ENCODE results near the gene MAFB. TPM values are rescaled to one million over a fixed set of nuclear protein-coding genes. Genes with fewer than 3 reads are reported as not detected.

The MAFB gene
- polyA plus RNA-seq, 1 of the 3 experiments (the other 2 are of a cell fraction), result 0.08 TPM

GRCh38 chr20:40658509-40658908 lies 30.5 kb downstream of the MAFB start (continued):
- TF ChIP-seq USF1 (IDR thresholded peaks at IDR 0.05; ENCODE audit: borderline replicate concordance, low read depth) (no peak), MXI1 (IDR thresholded peaks at IDR 0.05; ENCODE audit: low read depth, low read length) (no peak), RCOR1 (IDR thresholded peaks at IDR 0.05; ENCODE audit: low read length) (no peak), EP300 (IDR thresholded peaks at IDR 0.05; ENCODE audit: borderline replicate concordance in 1 of 2, low read depth in 1 of 2, low read length in 1 of 2) (no peak), CHD2 (IDR thresholded peaks at IDR 0.05; ENCODE audit: low read length, partially characterized antibody) (no peak), GABPA (IDR thresholded peaks at IDR 0.05; ENCODE audit: low read depth) (no peak), JUND (IDR thresholded peaks at IDR 0.05) (no peak)
- TF ChIP-seq, protein P1, sequence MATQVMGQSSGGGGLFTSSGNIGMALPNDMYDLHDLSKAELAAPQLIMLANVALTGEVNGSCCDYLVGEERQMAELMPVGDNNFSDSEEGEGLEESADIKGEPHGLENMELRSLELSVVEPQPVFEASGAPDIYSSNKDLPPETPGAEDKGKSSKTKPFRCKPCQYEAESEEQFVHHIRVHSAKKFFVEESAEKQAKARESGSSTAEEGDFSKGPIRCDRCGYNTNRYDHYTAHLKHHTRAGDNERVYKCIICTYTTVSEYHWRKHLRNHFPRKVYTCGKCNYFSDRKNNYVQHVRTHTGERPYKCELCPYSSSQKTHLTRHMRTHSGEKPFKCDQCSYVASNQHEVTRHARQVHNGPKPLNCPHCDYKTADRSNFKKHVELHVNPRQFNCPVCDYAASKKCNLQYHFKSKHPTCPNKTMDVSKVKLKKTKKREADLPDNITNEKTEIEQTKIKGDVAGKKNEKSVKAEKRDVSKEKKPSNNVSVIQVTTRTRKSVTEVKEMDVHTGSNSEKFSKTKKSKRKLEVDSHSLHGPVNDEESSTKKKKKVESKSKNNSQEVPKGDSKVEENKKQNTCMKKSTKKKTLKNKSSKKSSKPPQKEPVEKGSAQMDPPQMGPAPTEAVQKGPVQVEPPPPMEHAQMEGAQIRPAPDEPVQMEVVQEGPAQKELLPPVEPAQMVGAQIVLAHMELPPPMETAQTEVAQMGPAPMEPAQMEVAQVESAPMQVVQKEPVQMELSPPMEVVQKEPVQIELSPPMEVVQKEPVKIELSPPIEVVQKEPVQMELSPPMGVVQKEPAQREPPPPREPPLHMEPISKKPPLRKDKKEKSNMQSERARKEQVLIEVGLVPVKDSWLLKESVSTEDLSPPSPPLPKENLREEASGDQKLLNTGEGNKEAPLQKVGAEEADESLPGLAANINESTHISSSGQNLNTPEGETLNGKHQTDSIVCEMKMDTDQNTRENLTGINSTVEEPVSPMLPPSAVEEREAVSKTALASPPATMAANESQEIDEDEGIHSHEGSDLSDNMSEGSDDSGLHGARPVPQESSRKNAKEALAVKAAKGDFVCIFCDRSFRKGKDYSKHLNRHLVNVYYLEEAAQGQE (IDR thresholded peaks at IDR 0.05; ENCODE audit: low read depth, low read length), result no peak

DNA sequence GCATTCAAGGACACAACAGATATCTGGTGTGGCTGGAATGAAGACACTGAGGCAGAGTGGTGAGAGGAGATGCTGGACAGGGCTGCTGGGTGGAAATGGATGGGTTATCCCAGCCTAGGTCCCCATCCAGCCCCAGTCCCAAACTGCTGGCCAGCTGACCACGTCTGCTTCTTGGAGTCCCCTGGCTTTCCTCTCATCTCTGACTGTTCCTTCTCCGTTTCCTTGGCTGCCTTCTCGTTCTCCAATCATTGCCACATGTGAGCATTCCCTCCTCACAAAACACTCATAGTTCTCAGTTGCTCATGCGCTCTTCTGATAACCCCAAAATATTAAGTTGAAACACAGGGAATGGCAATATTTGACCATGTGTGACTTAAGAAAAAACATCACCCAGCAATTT lies 31.5 kb downstream of the MAFB start:
- ChIA-PET CTCF (interaction anchor here (1.2 kb wide), 1 partner anchor 647 kb away, joined by 3 read pairs; no protein-coding TSS in a partner anchor), POLR2A (no interaction called here)
- Histone ChIP-seq H3K4me3 (ENCODE audit: low read depth in 2 of 2, low read length in 1 of 2) (no peak overlapping the region), H3K4me2 (no peak overlapping the region), H3K9me2 (no peaks in the 10 kb centered on the region), H3K27ac (ENCODE audit: low read depth in 2 of 2, low read length in 1 of 2) (no peak overlapping the region), H3K9me3 (no peaks in the 10 kb centered on the region), H3K9ac (no peak overlapping the region), H3K4me1 (ENCODE audit: control insufficient read depth in 1 of 2, insufficient read depth in 2 of 2, low read depth in 1 of 2, low read length in 1 of 2) (peaks cover 0 to 5% of the 10 kb centered on the region in 2 experiments; a peak in 2 of 4 replicates), H3F3A (replicated peaks; ENCODE audit: insufficient read depth) (no peaks in the 10 kb centered on the region), H3K27me3 (ENCODE audit: insufficient read depth) (no peaks in the 10 kb centered on the region), H2AFZ (ENCODE audit: low read depth) (no peak overlapping the region), H3K79me2 (ENCODE audit: insufficient read depth) (no peaks in the 10 kb centered on the region), H3K36me3 (replicated peaks in 1 of 2; ENCODE audit: control insufficient read depth in 1 of 2, insufficient read depth in 2 of 2, low read length in 1 of 2) (no peaks in the 10 kb centered on the region), H4K20me1 (ENCODE audit: insufficient read depth) (no peaks in the 10 kb centered on the region)
- no peak for DNase-seq
- TF ChIP-seq ELF1 (IDR thresholded peaks at IDR 0.05), result no peak
- whole genome bisulfite sequencing (ENCODE audit: low lambda C conversion rate), result 31% methylated on average over 4 of the region's 4 CpGs

DNA sequence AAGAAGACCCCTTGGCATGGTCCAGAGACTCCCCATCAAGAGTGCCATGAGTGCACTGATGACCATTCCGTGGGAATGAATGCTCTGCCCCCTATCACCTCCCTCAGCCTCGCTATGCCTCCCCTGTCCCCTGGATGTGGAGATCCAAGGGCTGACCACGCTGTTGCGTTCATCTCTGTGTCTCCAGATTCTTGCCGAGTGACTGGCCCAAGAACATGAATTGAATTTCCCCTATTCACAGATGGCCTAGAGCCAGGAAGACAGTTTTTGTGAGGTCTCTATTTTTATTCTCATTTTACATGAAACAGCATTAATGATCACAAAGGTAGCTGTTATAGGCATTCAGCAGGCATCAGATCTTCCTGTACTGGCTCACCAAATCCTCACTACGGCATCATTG lies 33.6 kb downstream of the MAFB start:
- DNase-seq, result no peak
- no peaks in the 10 kb centered on the region for H3F3A ChIP-seq (replicated peaks; ENCODE audit: insufficient read depth)
- POLR2A ChIA-PET, result no interaction called here
- CTCF ChIA-PET, result interaction anchor here (1.4 kb wide), 1 partner anchor 30 kb away, joined by 3 read pairs; no protein-coding TSS in a partner anchor
- WGBS (ENCODE audit: low lambda C conversion rate), result 50% methylated on average over 4 of the region's 6 CpGs
- H3K9ac ChIP-seq, result no peak overlapping the region
- H3K79me2 ChIP-seq (ENCODE audit: insufficient read depth), result no peaks in the 10 kb centered on the region
- no peak overlapping the region for H3K27ac ChIP-seq (ENCODE audit: low read depth in 2 of 2, low read length in 1 of 2)
- H3K9me2 ChIP-seq, result no peaks in the 10 kb centered on the region
- H3K36me3 ChIP-seq (replicated peaks in 1 of 2; ENCODE audit: control insufficient read depth in 1 of 2, insufficient read depth in 2 of 2, low read length in 1 of 2), result no peaks in the 10 kb centered on the region
- H3K9me3 ChIP-seq, result no peaks in the 10 kb centered on the region
- H3K4me3 ChIP-seq (ENCODE audit: low read depth in 2 of 2, low read length in 1 of 2), result no peak overlapping the region
- TF ChIP-seq RXRA (IDR thresholded peaks at IDR 0.05; ENCODE audit: borderline replicate concordance, low read depth) (no peak), CHD2 (IDR thresholded peaks at IDR 0.05; ENCODE audit: low read length, partially characterized antibody) (no peak), RCOR1 (IDR thresholded peaks at IDR 0.05; ENCODE audit: low read length) (no peak), POLR2AphosphoS5 (IDR thresholded peaks at IDR 0.05; ENCODE audit: low read depth, low read length) (no peak), GATA2 (CRISPR knock-in tag; IDR thresholded peaks at IDR 0.05) (no peak), TCF12 (IDR thresholded peaks at IDR 0.05) (no peak), GABPA (IDR thresholded peaks at IDR 0.05; ENCODE audit: low read depth) (no peak), TEAD4 (IDR thresholded peaks at IDR 0.05; ENCODE audit: borderline replicate concordance, insufficient read depth) (no peak), JUND (IDR thresholded peaks at IDR 0.05) (no peak), TAF1 (IDR thresholded peaks at IDR 0.05; ENCODE audit: borderline replicate concordance, low read depth, low read length) (no peak), USF2 (IDR thresholded peaks at IDR 0.05; ENCODE audit: borderline replicate concordance, low read depth, low read length) (no peak), FOXJ3 (CRISPR knock-in tag; IDR thresholded peaks at IDR 0.05) (no peak), SMC3 (IDR thresholded peaks at IDR 0.05; ENCODE audit: low read depth, low read length) (no peak)
- TF ChIP-seq, protein P2, sequence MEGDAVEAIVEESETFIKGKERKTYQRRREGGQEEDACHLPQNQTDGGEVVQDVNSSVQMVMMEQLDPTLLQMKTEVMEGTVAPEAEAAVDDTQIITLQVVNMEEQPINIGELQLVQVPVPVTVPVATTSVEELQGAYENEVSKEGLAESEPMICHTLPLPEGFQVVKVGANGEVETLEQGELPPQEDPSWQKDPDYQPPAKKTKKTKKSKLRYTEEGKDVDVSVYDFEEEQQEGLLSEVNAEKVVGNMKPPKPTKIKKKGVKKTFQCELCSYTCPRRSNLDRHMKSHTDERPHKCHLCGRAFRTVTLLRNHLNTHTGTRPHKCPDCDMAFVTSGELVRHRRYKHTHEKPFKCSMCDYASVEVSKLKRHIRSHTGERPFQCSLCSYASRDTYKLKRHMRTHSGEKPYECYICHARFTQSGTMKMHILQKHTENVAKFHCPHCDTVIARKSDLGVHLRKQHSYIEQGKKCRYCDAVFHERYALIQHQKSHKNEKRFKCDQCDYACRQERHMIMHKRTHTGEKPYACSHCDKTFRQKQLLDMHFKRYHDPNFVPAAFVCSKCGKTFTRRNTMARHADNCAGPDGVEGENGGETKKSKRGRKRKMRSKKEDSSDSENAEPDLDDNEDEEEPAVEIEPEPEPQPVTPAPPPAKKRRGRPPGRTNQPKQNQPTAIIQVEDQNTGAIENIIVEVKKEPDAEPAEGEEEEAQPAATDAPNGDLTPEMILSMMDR (IDR thresholded peaks at IDR 0.05), result no peak
- TF ChIP-seq, protein P3, sequence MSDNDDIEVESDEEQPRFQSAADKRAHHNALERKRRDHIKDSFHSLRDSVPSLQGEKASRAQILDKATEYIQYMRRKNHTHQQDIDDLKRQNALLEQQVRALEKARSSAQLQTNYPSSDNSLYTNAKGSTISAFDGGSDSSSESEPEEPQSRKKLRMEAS (IDR thresholded peaks at IDR 0.05; ENCODE audit: low read depth), result no peak
- H3K4me2 ChIP-seq, result no peak overlapping the region
- no peak overlapping the region for H2AFZ ChIP-seq (ENCODE audit: low read depth)
- no peaks in the 10 kb centered on the region for H4K20me1 ChIP-seq (ENCODE audit: insufficient read depth)
- H3K27me3 ChIP-seq (ENCODE audit: insufficient read depth), result no peaks in the 10 kb centered on the region
- peaks cover 0 to 10% of the 10 kb centered on the region in 2 experiments; a peak in 2 of 4 replicates for H3K4me1 ChIP-seq (ENCODE audit: control insufficient read depth in 1 of 2, insufficient read depth in 2 of 2, low read depth in 1 of 2, low read length in 1 of 2)
